ENCODE data around the gene ISM2.

ISM2 gene

GRCh38 chr14:77509366-77509765 lies 10.8 kb upstream of the ISM2 start:
- FAIRE-seq (no peak), DNase-seq (ENCODE audit: insufficient read length, low spot score) (no peak)
- TF ChIP-seq TAF1 (IDR thresholded peaks at IDR 0.05; ENCODE audit: low read depth, low read length) = no peak
- no peak for TF ChIP-seq POLR2AphosphoS5 (IDR thresholded peaks at IDR 0.05; ENCODE audit: low read depth, low read length)
- no peak for TF ChIP-seq SPI1 (IDR thresholded peaks at IDR 0.05; ENCODE audit: low read depth, low read length)
- no peak for TF ChIP-seq POU2F2 (IDR thresholded peaks at IDR 0.05; ENCODE audit: low read depth, low read length)
- no peak for TF ChIP-seq PAX5 (IDR thresholded peaks at IDR 0.05; ENCODE audit: insufficient read depth, low read length, severe bottlenecking)
- no peak for TF ChIP-seq POLR2A (IDR thresholded peaks at IDR 0.05; ENCODE audit: low read depth, low read length)

GRCh38 chr14:77508876-77509275 lies 10.3 kb upstream of the ISM2 start:
- FAIRE-seq (no peak), DNase-seq (ENCODE audit: insufficient read length, low spot score) (no peak)
- TF ChIP-seq TAF1 (IDR thresholded peaks at IDR 0.05; ENCODE audit: low read depth, low read length) (no peak), POU2F2 (IDR thresholded peaks at IDR 0.05; ENCODE audit: low read depth, low read length) (no peak), POLR2A (IDR thresholded peaks at IDR 0.05; ENCODE audit: low read depth, low read length) (no peak), POLR2AphosphoS5 (IDR thresholded peaks at IDR 0.05; ENCODE audit: low read depth, low read length) (no peak), PAX5 (IDR thresholded peaks at IDR 0.05; ENCODE audit: insufficient read depth, low read length, severe bottlenecking) (no peak), SPI1 (IDR thresholded peaks at IDR 0.05; ENCODE audit: low read depth, low read length) (no peak)

GRCh38 chr14:77508249-77508648 lies 9.6 kb upstream of the ISM2 start:
- FAIRE-seq = no peak
- TF ChIP-seq SPI1 (IDR thresholded peaks at IDR 0.05; ENCODE audit: low read depth, low read length) (no peak), POU2F2 (IDR thresholded peaks at IDR 0.05; ENCODE audit: low read depth, low read length) (no peak), PAX5 (IDR thresholded peaks at IDR 0.05; ENCODE audit: insufficient read depth, low read length, severe bottlenecking) (no peak), TAF1 (IDR thresholded peaks at IDR 0.05; ENCODE audit: low read depth, low read length) (no peak), POLR2A (IDR thresholded peaks at IDR 0.05; ENCODE audit: low read depth, low read length) (no peak), POLR2AphosphoS5 (IDR thresholded peaks at IDR 0.05; ENCODE audit: low read depth, low read length) (no peak)
- DNase-seq (ENCODE audit: insufficient read length, low spot score) = no peak

DNA sequence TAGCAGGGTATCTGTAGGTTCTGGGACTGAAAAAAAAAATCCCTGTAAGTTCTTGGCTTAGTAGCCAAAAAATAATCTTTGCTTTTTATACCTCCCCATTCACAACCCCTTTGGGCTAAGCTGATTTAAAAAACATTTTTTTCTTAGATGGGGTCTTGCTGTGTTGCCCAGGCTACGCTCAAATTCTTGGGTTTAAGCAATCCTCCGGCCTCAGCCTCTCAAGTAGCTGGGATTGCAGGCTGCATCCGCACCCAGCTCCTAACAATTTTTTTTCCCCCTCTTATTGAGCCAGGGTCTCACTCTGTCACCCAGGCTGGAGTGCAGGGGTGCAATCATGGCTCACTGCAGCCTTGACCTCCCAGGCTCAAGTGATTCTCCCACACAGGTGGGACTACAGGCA lies 9.1 kb upstream of the ISM2 start:
- no peak for FAIRE-seq
- DNase-seq (ENCODE audit: insufficient read length, low spot score) = no peak
- TF ChIP-seq SPI1 (IDR thresholded peaks at IDR 0.05; ENCODE audit: low read depth, low read length) (no peak), POLR2AphosphoS5 (IDR thresholded peaks at IDR 0.05; ENCODE audit: low read depth, low read length) (no peak), POLR2A (IDR thresholded peaks at IDR 0.05; ENCODE audit: low read depth, low read length) (no peak), TAF1 (IDR thresholded peaks at IDR 0.05; ENCODE audit: low read depth, low read length) (no peak), PAX5 (IDR thresholded peaks at IDR 0.05; ENCODE audit: insufficient read depth, low read length, severe bottlenecking) (no peak), POU2F2 (IDR thresholded peaks at IDR 0.05; ENCODE audit: low read depth, low read length) (no peak)

GRCh38 chr14:77505031-77505430 lies 6.4 kb upstream of the ISM2 start:
- no peak for FAIRE-seq
- TF ChIP-seq POLR2AphosphoS5 (IDR thresholded peaks at IDR 0.05; ENCODE audit: low read depth, low read length) (no peak), POU2F2 (IDR thresholded peaks at IDR 0.05; ENCODE audit: low read depth, low read length) (no peak), PAX5 (IDR thresholded peaks at IDR 0.05; ENCODE audit: insufficient read depth, low read length, severe bottlenecking) (no peak), POLR2A (IDR thresholded peaks at IDR 0.05; ENCODE audit: low read depth, low read length) (no peak)
- no peak for DNase-seq (ENCODE audit: insufficient read length, low spot score)

DNA sequence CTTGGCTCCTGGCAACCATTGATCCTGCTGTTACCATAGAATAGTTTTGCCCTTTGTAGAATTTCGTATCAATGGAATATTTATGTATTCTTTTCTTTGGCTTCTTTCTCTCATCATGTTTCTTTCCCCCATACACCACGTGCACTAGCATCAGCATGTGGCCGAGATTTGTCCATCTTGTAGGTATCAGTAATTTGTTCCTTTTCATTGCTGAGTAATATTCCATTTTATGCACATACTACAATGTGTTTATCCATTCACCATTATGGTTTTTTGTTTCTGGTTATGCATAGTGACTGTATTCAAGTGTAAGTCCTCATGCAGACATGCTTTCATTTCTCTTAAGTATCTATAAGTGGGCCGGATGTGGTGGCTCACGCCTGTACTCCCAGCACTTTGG lies 4.5 kb upstream of the ISM2 start:
- no peak for TF ChIP-seq SPI1 (IDR thresholded peaks at IDR 0.05; ENCODE audit: low read depth, low read length)
- TF ChIP-seq POLR2A (IDR thresholded peaks at IDR 0.05; ENCODE audit: low read depth, low read length) = no peak
- TF ChIP-seq POU2F2 (IDR thresholded peaks at IDR 0.05; ENCODE audit: low read depth, low read length) = no peak
- no peak for TF ChIP-seq PAX5 (IDR thresholded peaks at IDR 0.05; ENCODE audit: insufficient read depth, low read length, severe bottlenecking)
- TF ChIP-seq POLR2AphosphoS5 (IDR thresholded peaks at IDR 0.05; ENCODE audit: low read depth, low read length) = no peak
- TF ChIP-seq TAF1 (IDR thresholded peaks at IDR 0.05; ENCODE audit: low read depth, low read length) = no peak
- no peak for FAIRE-seq
- DNase-seq (ENCODE audit: insufficient read length, low spot score) = no peak

DNA sequence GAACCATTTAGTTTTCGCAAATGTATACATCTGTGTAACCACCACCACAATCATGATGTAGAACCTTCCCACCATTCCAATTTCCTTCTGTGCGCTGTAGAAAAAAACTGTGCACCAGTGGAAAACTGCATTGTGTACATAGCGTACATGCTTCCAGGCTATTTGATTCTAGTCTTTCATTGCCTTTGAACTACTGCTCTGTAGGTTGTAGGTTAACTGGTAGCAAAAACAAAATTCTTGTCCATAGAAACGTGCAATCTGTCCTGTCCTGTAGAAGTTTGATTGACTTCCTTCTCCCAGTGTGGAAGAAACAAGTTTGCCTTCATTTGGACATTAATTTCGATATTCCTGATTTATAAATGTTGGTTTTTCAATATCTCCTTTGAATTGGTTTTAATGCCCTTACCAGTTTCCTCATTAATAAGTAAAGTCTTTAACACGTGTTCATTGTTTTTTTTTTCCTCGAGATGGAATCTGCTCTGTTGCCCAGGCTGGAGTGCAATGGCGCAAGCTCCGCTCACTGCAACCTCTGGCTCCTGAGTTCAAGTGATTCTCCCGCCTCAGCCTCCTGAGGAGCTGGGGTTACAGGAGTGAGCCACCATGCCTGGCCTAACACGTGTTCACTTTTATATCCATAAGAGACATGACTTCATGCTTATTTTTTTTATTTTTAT lies 3.6 kb upstream of the ISM2 start:
- TF ChIP-seq POLR2AphosphoS5 (IDR thresholded peaks at IDR 0.05; ENCODE audit: low read depth, low read length) = no peak
- no peak for TF ChIP-seq TAF1 (IDR thresholded peaks at IDR 0.05; ENCODE audit: low read depth, low read length)
- no peak for TF ChIP-seq SPI1 (IDR thresholded peaks at IDR 0.05; ENCODE audit: low read depth, low read length)
- no peak for TF ChIP-seq POU2F2 (IDR thresholded peaks at IDR 0.05; ENCODE audit: low read depth, low read length)
- TF ChIP-seq POLR2A (IDR thresholded peaks at IDR 0.05; ENCODE audit: low read depth, low read length) = no peak
- TF ChIP-seq PAX5 (IDR thresholded peaks at IDR 0.05; ENCODE audit: insufficient read depth, low read length, severe bottlenecking) = no peak
- FAIRE-seq = no peak
- DNase-seq (ENCODE audit: insufficient read length, low spot score) = no peak

GRCh38 chr14:77498984-77499527 lies 440 bp upstream of the ISM2 start:
- DNase-seq (ENCODE audit: insufficient read length, low spot score) (peak; percentile 53), FAIRE-seq (peak; percentile 70)
- no peak for TF ChIP-seq POLR2A (IDR thresholded peaks at IDR 0.05; ENCODE audit: low read depth, low read length)
- TF ChIP-seq SPI1 (IDR thresholded peaks at IDR 0.05; ENCODE audit: low read depth, low read length) = no peak
- no peak for TF ChIP-seq POU2F2 (IDR thresholded peaks at IDR 0.05; ENCODE audit: low read depth, low read length)
- no peak for TF ChIP-seq PAX5 (IDR thresholded peaks at IDR 0.05; ENCODE audit: insufficient read depth, low read length, severe bottlenecking)
- TF ChIP-seq POLR2AphosphoS5 (IDR thresholded peaks at IDR 0.05; ENCODE audit: low read depth, low read length) = no peak
- TF ChIP-seq TAF1 (IDR thresholded peaks at IDR 0.05; ENCODE audit: low read depth, low read length) = no peak

- FAIRE-seq (no peak), DNase-seq (ENCODE audit: insufficient read length, low spot score) (no peak)
- TF ChIP-seq TAF1 (IDR thresholded peaks at IDR 0.05; ENCODE audit: low read depth, low read length) (no peak), POLR2AphosphoS5 (IDR thresholded peaks at IDR 0.05; ENCODE audit: low read depth, low read length) (no peak), POLR2A (IDR thresholded peaks at IDR 0.05; ENCODE audit: low read depth, low read length) (no peak), SPI1 (IDR thresholded peaks at IDR 0.05; ENCODE audit: low read depth, low read length) (no peak), PAX5 (IDR thresholded peaks at IDR 0.05; ENCODE audit: insufficient read depth, low read length, severe bottlenecking) (no peak), POU2F2 (IDR thresholded peaks at IDR 0.05; ENCODE audit: low read depth, low read length) (no peak)
Measured at GRCh38 chr14:77495334-77495733, 3.3 kb downstream of the ISM2 start.
